Measurements from ENCODE around the gene CYB5D1.

DNA sequence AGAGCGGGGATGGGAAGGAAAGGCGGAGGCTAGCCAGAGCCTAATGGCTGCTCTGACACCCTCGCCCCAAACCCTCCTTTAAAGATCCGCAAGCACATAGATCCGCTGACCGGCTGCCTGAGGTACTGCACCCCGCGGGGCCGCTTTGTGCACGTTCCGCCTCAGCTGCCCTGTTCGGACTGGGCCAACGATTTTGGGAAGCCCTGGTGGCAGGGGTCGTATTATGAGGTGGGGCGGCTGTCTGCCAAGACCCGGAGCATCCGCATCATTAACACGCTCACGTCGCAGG, 663 bp downstream of the CYB5D1 start:
- TF ChIP-seq EZH2 (IDR thresholded peaks at IDR 0.05; ENCODE audit: borderline replicate concordance, low read depth, low read length, severe bottlenecking) (no peak), CTCF (IDR thresholded peaks at IDR 0.05; ENCODE audit: borderline replicate concordance, extremely low read depth, low read length, poor library complexity, severe bottlenecking) (no peak)

Data from DND-41 (cell line).